GM19099 (cell line): ENCODE measurements around the gene PRR33.

Source experiments
- POLR2A ChIP-seq: IDR thresholded peaks from 3 replicates; pipeline ENCODE4 v1.6.1; 2011; ENCODE audit warnings: low read depth; ENCODE audit not compliant: insufficient read length; ENCODE audit errors: extremely low read depth

The PRR33 gene

GRCh38 chr11:1868056-1868635 is 23.5 kb downstream of the PRR33 start:
- TF ChIP-seq POLR2A, result no peak

- TF ChIP-seq POLR2A, result no peak
Observed at GRCh38 chr11:1867381-1867780, 24.3 kb downstream of the PRR33 start.

GRCh38 chr11:1866776-1867175 is 24.9 kb downstream of the PRR33 start:
- no peak for TF ChIP-seq POLR2A

- no peak for TF ChIP-seq POLR2A
Observed at GRCh38 chr11:1866226-1866625, 25.5 kb downstream of the PRR33 start.

- TF ChIP-seq POLR2A, result no peak
Observed at GRCh38 chr11:1864831-1865665, 26.6 kb downstream of the PRR33 start.

- no peak for TF ChIP-seq POLR2A
Observed at GRCh38 chr11:1864231-1864630, 27.5 kb downstream of the PRR33 start.

- TF ChIP-seq POLR2A, result no peak
Observed at GRCh38 chr11:1863352-1864216, 28.1 kb downstream of the PRR33 start.

- no peak for TF ChIP-seq POLR2A
Observed at GRCh38 chr11:1862588-1863351, 28.9 kb downstream of the PRR33 start.

- TF ChIP-seq POLR2A, result no peak
Observed at GRCh38 chr11:1861435-1862411, 30.0 kb downstream of the PRR33 start.

- TF ChIP-seq POLR2A, result no peak
Observed at GRCh38 chr11:1860108-1860507, 31.6 kb downstream of the PRR33 start.

- no peak for TF ChIP-seq POLR2A
Observed at GRCh38 chr11:1859004-1859403, 32.7 kb downstream of the PRR33 start.

- TF ChIP-seq POLR2A, result no peak
Observed at GRCh38 chr11:1858576-1858975, 33.1 kb downstream of the PRR33 start.

GRCh38 chr11:1858154-1858553 is 33.5 kb downstream of the PRR33 start:
- no peak for TF ChIP-seq POLR2A

GRCh38 chr11:1857064-1857463 is 34.6 kb downstream of the PRR33 start:
- no peak for TF ChIP-seq POLR2A

- TF ChIP-seq POLR2A, result no peak
Observed at GRCh38 chr11:1856306-1857005, 35.2 kb downstream of the PRR33 start.
